Raji (cell line): ENCODE measurements around the gene BTNL9.

Experiments
- POLR2A ChIP-seq: IDR thresholded peaks from 2 replicates; pipeline ENCODE4 v1.6.1; 2011; ENCODE audit warnings: low read depth, low read length, control low read depth; ENCODE audit not compliant: insufficient read depth

BTNL9 gene

GRCh38 chr5:181039931-181040630, at the start of gene BTNL9:
Gene BTNL9 (plus strand): TSS chr5:181040266. CDS start chr5:181045490, 5,224 bp downstream.
- TF ChIP-seq POLR2A, result no peak

GRCh38 chr5:180990882-180991242, 49.2 kb upstream of the BTNL9 start:
- no peak for TF ChIP-seq POLR2A

GRCh38 chr5:181001947-181002346, 38.1 kb upstream of the BTNL9 start:
- no peak for TF ChIP-seq POLR2A

- no peak for TF ChIP-seq POLR2A
These were observed 34.3 kb upstream of the BTNL9 start for GRCh38 chr5:181005791-181006190.

- no peak for TF ChIP-seq POLR2A
These were observed 31.9 kb upstream of the BTNL9 start for GRCh38 chr5:181008136-181008535.

- TF ChIP-seq POLR2A, result no peak
These were observed 19.4 kb upstream of the BTNL9 start for GRCh38 chr5:181020688-181021087.

- no peak for TF ChIP-seq POLR2A
These were observed 15.6 kb upstream of the BTNL9 start for GRCh38 chr5:181024245-181025064.

GRCh38 chr5:181027452-181028031, 12.5 kb upstream of the BTNL9 start:
- TF ChIP-seq POLR2A, result no peak

GRCh38 chr5:181028032-181028819, 11.8 kb upstream of the BTNL9 start:
- no peak for TF ChIP-seq POLR2A

- TF ChIP-seq POLR2A, result no peak
These were observed 8.3 kb upstream of the BTNL9 start for GRCh38 chr5:181031716-181032115.

- TF ChIP-seq POLR2A, result no peak
These were observed 3.9 kb upstream of the BTNL9 start for GRCh38 chr5:181035991-181036815.

GRCh38 chr5:181036816-181037364, 3.2 kb upstream of the BTNL9 start:
- TF ChIP-seq POLR2A, result no peak

GRCh38 chr5:181037365-181037861, 2.7 kb upstream of the BTNL9 start:
- TF ChIP-seq POLR2A, result no peak

GRCh38 chr5:181039471-181039870, 595 bp upstream of the BTNL9 start:
- no peak for TF ChIP-seq POLR2A
